HG03066 (cell line): ENCODE results near the gene GIMAP6.
"Not testable (repeated sequence)": the region's sequence is repeated elsewhere in the genome, so short reads cannot be mapped to it uniquely, and the experiment has no call there.

Experiments
- ATAC-seq: cut with Tn5 transposase; IDR thresholded peaks from one replicate; pipeline ENCODE4 v1.9.1; 2021; ENCODE audit warnings: low read depth; ENCODE audit not compliant: unreplicated experiment

GIMAP6 gene

DNA sequence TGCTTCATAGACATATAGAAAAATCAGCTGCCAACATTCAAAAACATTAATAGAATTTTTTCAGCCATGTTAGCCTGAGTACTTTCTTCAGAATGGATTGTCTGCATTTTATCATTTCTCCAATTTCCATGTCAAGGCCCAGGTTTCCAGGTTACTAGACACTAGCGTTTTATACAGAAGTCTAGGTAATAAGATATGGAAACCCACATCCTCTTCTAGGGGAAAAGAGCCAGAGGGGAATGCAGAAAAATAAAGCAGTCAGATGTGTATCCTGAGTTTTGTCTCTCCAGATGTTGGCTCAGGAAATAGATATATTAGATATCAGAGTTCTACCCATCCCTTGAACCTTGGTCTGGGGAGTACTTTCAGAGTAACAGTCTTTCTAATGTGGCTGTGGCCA, 44.6 kb downstream of the GIMAP6 start:
- no peak for ATAC-seq

DNA sequence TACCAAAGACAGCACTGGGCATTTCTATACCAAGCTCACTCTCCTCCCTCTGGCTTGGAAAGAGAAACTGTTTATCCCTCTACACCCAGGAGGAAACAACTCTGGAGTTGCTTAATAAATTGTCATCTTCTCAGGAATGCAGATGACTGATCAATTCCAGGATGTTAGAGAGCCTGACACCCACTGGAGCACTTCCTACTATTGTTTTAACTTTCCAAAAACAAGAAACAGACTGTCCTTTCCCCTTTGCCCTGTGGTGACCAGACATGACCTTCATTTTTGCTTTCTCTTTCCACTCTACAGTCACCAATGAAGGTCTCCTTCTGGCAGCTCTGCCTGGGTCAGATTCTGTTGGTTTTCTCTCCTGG, 45.4 kb downstream of the GIMAP6 start:
- ATAC-seq: no peak

DNA sequence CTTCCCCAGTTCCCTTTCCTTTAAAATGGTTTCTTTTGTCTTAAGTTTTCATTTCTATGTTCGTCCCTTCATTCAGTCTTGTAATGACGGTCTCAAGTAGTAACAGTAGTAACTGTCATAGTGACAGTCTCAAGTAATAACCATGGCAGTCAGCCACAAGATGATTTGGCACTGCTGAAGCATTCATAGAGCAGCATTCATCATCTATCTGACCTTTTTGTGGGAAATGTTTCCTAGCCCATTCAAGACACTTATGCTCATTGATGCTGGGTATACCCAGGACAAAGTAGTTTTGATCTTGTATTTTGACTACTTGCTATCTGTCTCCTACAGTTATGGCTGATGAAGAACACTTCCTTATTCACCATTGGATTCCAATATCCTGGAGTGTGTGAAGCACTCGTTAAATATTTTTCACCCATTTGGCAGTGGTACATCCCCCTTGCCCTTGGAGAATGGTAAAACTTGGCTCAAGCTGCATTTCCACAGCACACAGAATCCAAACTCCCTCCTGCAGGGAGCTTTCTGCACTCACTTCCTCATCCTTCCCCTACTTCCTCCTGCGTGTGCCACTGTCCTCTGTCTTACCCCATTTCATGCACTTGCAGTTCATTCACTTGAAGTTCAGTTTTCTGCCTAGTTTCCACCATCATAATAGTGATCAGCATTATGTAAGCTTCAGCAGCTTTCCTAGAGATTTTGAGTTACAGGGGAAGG, 46.0 kb downstream of the GIMAP6 start:
- ATAC-seq: no peak

DNA sequence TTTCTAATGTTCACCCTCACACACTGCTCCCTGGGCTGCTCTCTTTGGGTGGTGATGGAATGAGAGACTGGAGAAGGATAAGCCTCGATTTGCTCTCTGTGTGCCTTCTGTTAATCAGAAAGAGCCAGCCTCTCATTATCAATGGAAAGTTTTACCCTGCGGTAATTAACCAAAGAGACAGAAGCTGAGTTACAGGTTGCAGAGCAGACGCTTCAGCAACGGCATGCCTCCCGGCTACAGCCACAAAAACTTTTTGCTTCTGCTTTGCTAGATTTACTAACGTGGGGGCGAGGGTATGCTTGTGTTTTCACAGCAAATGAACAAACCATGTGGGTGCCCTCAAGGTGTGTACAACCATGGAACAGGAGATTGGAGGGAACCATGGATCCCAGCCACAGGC, 47.0 kb downstream of the GIMAP6 start:
- ATAC-seq: no peak

DNA sequence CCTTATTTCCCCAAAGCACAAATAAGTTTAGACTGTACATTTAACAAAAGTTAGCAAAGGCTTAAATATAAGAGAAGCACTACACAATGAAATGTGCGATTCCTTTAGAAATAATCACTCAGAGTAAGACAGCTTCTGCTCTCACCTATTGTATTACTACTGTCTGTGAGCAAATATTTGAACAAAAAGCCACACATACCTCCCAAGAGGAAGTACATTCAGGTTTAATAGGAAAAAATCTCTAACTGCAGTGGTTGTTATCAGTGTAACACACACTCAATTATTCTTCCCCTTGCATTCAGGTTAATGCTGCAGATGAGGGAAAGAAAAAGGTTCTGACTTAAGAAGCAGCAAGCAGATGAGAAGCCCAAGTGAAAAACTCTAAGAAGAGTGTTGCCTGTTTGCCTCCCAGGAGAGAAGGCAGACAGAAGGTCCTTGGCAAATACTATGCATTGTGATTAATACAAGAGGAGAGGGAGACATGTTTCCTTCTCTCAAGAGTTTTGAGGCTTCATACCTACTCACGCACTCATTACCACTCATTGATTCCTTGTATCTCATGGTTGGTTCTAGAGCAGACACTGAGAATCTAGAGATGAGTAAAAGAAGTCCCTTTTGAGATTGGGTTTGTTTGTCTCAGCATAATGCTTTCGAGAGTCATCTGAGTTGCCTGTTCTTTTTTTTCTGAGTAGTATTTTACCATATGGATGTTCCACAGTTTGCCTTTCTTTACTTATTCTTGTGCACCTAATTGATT, 51.4 kb downstream of the GIMAP6 start:
- no peak for ATAC-seq

DNA sequence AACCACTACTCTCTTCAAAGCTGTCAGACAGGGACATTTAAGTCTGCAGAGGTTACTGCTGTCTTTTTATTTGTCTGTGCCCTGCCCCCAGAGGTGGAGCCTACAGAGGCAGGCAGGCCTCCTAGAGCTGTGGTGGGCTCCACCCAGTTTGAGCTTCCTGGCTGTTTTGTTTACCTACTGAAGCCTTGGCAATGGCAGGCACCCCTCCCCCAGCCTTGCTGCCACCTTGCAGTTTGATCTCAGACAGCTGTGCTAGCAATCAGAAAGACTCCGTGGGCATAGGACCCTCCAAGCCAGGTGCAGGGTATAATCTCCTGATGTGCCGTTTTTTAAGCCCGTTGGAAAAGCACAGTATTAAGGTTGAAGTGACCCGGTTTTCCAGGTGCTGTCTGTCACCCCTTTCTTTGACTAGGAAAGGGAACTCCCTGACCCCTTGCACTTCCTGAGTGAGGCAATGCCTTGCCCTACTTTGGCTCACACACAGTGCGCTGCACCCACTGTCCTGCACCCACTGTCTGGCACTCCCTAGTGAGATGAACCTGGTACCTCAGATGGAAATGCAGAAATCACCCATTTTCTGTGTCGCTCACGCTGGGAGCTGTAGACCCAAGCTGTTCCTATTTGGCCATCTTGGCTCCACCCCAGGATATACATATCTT, 52.1 kb downstream of the GIMAP6 start:
- ATAC-seq: not testable (repeated sequence)
